NCI-H2029 treated with DMSO at 0.1 percent for 48 hours (cell line): Measurements from ENCODE around the gene ERC2.

Experiments used
- DNase-seq: peaks from one replicate; lab custom pipeline; 2025; lab: John Stamatoyannopoulos, UW

Gene ERC2

DNA sequence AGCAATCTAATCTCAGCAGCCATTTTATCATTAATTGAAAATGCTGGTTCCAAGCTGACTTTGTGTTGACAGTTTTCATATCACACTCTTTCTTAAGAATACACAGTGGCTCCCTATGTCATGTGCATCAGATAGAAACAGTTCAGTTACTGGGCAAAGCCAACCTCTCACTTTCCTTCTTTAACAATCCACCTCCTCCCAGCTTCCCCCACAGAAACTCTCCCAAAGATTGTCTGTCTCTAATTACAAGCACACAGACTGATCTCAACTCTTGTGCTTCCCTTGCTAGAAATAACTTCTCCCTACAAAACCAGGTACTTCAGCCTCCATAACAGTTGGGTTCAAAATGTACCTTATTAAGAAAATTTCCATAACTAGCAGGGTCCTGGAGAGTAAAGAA, 752.2 kb downstream of the ERC2 start:
- DNase-seq, result no peak

DNA sequence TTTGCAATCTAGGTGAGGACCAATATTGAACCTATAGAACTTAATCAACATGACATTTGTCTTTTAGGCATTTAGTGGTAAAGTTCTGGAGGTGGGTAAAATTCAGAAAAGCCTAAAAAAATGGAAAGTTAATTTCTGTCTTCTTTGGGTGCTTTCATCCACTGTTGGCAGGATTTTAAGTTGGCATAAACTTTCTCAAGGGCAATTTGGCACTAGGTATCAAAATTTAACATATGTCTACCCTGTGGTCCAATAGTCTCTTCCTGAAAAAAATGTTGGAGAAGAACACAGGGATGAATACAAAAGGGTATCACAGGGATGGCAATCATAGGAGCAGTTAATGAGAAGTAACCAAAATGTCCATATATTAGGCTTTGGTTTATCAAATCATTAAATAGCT, 754.2 kb downstream of the ERC2 start:
- no peak for DNase-seq

GRCh38 chr3:55711646-55712045, 756.6 kb downstream of the ERC2 start:
- no peak for DNase-seq

DNA sequence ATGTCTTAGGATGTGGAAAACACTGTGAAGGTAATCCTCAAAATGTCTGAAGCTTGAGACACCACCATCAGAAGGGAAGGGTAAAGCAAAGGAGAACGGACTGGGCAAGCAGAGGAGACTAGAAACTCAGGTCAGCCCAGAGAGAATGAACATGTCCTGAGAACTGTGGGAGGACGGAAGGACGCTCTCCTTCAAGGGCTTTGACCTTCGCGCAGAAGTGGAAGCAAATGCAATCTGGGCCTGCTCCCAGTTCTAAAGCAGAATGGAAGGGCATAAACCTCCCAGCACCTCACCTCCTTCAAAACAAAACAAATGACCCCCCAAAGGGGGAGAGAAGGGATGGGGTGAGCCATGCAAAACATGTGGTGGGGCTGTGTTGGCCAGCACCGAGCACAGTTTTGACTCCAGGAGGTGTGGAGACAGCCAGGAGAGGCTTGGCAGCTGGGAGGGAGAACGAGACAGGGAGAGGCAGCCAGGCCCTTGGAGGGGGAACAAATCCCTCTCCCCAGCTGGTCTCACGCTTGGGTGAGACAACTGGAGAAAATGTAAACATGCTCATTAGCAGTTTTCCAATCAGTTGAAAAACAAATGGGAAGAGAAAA, 758.8 kb downstream of the ERC2 start:
- no peak for DNase-seq

- no peak for DNase-seq
These were observed 759.3 kb downstream of the ERC2 start for GRCh38 chr3:55708921-55709320.

GRCh38 chr3:55708242-55708641, 760.0 kb downstream of the ERC2 start:
- DNase-seq, result no peak

DNA sequence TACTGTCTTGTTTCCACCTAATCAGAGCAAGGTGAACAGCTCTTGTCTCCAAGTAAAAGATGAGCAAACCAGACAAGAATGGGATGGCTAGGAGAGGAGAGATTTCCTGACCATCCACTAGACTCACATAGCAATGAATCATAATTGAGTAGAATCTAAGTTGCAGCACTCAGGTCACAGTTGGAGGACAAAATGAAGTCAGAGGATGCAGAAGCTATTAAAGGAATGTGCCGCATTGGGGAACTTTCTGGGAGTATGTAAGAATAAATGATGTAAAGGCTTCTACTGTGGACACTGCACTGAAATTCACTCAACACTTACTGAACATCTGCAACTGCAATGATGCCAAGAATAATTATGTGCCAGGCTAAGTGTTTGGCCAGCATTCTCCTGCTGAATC, 763.7 kb downstream of the ERC2 start:
- DNase-seq, result no peak

DNA sequence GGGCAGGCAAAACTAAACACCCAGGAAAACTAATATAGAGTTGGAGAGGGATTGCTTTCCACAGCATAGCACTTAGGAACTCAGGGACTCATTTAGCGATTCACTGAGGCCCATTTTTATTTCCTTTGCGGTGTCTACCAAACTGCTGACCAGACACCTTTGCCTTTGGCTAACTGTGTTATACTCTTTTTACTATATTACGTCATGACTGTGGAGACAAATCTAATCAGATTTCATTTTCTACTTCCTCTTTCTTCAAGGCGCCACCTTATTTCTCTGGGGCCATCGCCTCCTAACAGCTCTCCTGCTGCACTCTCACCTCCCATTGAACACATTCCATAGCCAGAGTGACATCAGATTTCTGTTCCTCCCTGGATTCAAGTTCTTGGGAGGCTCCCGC, 765.4 kb downstream of the ERC2 start:
- DNase-seq, result no peak

DNA sequence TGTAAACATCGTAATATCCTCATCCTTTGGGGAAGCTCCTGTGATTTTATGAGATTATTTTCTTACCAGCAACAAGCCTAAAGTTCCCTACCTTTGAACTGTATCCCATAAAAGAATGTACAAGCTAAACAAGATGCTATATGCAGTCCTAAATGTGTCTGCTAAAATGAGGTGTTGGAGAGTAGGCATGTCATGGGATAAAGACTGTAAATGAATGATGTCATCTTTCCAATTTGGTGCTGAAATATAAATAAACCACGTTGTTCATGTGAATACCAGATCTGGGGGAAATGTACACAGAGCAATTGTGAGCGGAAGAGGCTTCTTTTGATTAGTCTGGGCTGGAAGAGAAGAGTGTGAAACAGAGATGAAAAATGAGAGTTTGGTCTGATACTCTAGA, 766.3 kb downstream of the ERC2 start:
- no peak for DNase-seq

DNA sequence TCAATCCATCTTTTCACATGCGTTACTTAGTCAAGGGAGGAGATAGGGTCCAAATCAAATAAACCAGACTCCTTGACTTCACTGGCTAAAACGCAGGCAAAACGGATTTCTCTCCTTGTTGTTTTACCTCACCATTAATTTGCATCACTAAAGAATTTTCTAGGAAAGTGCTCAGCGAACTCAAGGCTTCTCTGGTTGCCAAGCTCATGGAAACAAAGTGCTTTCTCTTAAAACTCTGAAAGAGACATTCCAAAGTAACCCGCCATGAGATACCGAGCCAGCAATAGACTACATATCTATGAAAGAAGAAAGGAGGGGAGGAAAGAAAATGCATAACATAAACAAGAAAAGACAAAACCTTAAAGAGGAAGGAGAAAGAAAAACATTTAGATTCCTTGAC, 769.4 kb downstream of the ERC2 start:
- no peak for DNase-seq

- no peak for DNase-seq
These were observed 770.9 kb downstream of the ERC2 start for GRCh38 chr3:55697177-55697865.

DNA sequence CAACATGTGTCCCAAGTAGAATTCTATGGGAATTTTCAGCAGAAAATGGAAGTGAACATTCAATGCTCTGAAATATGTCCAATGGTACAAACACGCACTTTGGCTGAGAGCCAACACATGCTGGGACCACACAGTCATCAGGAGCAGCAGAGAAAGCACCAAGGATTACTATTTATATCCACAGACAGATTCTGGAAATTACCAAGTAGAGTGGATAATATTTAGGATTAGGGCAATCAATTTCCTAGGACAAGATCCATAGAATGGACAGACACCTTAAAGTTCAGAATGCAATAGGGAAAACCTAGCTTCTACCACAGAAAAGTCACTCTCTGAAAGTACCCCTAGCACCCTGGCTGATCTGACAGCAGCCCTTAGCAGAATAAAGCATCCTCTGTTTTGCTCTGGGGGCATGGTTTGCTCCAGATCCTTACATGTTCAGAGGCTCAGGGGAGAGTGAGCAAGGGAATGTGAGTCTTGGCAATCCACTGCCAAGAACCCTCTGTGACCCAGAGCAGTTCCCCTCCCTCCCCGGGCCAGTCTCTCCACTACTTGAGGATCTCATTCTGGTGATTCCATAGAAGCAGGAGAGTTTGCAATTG, 775.2 kb downstream of the ERC2 start:
- no peak for DNase-seq

DNA sequence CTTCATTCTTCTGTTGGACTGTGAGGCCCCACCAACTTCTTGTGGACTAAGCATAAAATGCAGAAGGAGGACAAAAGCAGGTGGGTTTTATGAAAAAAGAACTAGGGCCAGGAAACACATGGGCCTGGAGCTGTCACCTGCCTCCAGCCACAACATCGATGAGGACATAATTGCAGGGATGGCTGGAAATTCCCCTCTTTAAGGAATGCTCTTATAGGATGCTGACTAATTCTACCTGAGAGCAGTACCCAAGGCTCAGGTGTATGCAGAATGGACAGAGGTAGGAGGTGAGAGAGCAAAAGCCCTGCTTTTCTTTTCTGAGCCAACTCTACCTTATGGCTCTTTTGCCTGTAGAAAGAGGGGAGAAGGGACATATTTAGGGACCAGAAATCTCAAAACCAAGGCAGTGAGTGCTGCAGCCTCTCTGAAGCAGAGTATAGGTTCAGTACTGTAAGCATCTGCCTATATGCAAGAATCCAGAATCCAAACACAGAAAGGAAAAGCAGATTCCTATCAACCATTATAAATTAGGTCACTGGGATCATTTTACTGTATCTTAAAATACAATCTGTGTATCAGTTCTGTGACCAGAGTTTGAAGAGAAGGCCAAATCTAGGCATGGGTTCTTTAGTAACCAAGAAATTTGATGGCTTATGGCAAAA, 775.8 kb downstream of the ERC2 start:
- DNase-seq, result no peak

DNA sequence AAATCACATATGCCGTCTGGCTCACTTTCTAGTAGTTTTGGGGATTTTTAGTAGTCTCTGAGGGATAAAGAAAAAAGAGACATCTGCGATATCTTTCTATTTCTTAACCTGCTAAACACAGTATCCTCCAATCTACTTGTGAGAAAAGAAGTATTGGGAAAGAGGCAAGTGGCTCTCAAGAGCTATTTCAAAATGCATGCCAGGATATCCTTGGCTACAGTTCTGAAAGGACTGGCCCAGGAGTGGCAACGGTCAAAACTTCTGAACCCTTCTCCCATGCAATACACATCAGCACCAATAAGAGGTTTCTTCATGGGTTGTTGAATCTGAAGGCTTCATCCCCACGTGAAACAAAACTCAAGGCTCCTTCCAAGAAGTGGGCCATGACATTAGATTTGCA, 777.1 kb downstream of the ERC2 start:
- DNase-seq, result no peak

GRCh38 chr3:55690726-55691125, 777.5 kb downstream of the ERC2 start:
- DNase-seq, result peak; percentile 14

GRCh38 chr3:55690177-55690576, 778.1 kb downstream of the ERC2 start:
- no peak for DNase-seq

DNA sequence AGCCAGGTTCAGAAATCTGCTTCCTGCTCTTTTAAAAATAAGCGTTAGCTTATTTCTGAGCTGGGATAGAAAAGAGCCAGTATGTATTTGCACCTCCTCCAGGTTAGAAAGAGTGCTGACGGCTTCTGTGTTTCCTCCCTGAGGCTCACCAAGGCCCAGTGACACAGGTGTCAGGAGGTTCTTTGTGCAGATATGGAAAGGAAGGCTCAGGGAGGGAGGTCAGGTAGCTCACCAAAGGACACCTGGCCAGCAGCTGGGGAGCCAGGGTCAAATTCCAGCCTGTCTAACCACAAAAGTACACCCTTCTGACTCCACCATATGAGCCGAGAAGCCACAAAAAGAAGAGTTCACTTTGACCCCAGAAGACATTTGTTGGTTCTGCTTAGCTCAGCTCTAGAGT, 780.1 kb downstream of the ERC2 start:
- no peak for DNase-seq

- DNase-seq, result no peak
These were observed 780.7 kb downstream of the ERC2 start for GRCh38 chr3:55687526-55687925.

DNA sequence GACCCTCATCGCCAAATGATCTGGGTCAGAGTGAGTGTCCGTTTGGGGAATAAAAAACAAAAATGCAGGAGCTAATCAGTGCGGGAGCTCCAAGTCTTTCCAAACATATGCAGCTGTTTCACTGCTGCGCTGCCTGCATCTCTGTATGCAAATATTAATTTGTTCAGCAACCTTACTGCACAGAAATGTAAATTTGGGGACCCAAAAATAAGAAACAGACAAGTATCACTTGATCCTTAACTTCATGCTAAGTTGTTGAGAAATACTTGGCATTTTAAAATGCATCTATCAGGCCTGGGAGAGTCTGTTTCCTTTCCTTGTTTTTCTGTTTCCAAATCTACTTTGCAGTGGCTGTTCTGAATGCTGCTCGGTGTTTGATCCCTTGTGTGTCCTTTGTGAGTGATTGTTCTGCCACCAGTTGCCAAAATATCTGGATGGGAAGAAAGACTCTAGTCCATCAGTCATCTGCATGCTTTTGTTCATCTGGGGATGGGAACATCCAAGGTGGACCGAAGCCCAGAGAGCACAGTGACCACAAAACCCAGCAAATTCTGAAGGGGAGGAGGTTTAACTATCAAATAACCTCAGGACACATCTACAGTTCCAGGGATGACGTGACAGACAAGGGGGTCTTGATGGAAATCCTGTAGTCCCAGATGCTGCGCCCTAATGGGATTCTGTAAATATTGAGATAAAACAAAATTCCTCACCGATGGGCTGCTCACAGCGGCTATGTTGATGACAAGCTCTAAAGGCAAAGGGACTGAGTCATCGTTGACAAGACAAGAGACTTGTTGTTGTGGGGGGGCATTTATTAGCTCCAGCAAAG, 781.6 kb downstream of the ERC2 start:
- no peak for DNase-seq

DNA sequence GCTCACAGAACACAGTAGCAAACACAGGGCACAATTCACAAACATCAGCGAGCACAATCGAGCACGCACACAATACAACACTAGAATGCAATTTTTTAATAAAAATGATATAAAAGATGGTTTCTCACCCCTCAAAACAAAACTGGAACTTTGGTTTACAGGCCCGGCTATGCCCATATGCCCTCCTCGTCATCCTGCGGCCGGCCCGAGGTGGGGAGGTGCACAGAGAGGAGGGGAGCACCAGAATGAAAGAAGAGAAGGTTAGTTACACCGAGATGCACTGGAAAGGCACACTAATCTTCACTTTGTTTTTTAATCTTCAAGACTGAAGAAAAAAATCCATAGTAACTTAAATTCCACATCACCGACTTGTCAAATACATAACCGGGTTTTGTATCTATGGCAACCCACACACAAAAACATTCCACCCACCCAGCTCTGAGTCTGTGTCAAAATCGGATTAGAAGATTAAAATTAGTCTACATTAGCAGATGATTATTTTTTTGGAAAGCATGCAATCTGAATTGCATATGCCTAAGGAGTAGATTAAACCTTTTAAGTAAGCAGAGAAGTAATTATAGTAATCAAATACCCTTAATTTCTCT, 784.5 kb downstream of the ERC2 start:
- DNase-seq, result no peak

GRCh38 chr3:55682461-55682860, 785.8 kb downstream of the ERC2 start:
- DNase-seq, result no peak
